ENCODE results near the gene NDFIP1. TPM values are rescaled to one million over a fixed set of nuclear protein-coding genes. Genes with fewer than 3 reads are reported as not detected.
A peak's percentile ranks its signal among the peaks of the same experiment; 100 is the strongest.
"Not testable (repeated sequence)": the region's sequence is repeated elsewhere in the genome, so short reads cannot be mapped to it uniquely, and the experiment has no call there.

NDFIP1 gene
- total and polyA plus RNA-seq, 5 donors: 51.6 to 74.5 (median 68.2) TPM

DNA sequence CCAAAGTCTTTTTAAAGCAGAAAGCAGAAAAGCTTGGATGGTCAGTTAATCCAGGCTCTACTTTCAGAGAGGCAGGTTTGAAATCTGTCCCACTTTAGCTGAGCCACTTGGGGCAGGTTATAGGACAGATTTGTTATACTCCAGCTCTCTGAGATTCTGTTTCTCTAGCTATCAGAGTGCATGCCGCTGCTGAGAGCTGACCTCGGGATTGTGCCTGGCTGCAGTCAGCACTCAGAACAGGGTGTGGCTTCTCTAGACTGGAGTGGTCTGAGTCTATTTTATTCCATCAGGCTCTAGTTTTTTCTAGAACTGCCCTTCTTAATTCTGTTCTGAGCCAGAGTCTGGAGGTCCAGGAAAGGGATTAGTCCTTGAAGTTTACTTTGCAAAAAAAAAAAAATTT is 67.7 kb downstream of the NDFIP1 start:
- intact Hi-C loops (cut with DNase I): no loop called here
- H3K27ac ChIP-seq (ENCODE audit: low read length): no peak overlapping the region
- no peak for DNase-seq
- H3K27me3 ChIP-seq (ENCODE audit: control insufficient read depth, insufficient read depth): no peaks in the 10 kb centered on the region
- no peak overlapping the region for H3K4me3 ChIP-seq (ENCODE audit: low read length)
- peak; percentile 52 to 72 for ATAC-seq
- H3K9me3 ChIP-seq (ENCODE audit: control insufficient read depth, low read length): no peaks in the 10 kb centered on the region
- no peaks in the 10 kb centered on the region for H3K4me1 ChIP-seq (ENCODE audit: control insufficient read depth, insufficient read depth, low read length)
- WGBS: 27% methylated on average over 2 of the region's 2 CpGs

DNA sequence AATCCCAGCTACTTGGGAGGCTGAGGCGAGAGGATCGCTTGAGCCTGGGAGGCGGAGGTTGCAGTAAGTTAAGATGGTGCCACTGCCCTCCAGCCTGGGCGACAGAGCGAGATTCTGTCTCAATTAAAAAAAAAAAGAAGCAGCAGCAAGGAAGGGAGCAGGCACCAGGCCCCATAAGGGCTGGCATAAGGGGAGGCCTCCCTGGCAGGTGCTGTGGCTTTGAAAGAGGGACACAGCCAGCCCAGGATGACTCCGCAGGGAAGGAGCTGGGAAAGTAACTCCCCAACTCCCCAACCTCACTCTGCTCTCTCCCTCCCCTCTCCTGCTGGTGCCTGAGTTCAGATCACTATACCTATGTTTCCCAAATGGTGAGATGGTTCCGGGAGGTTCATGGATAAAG is 70.1 kb downstream of the NDFIP1 start:
- Histone ChIP-seq H3K4me3 (ENCODE audit: low read length) (no peak overlapping the region), H3K27ac (ENCODE audit: low read length) (no peak overlapping the region), H3K27me3 (ENCODE audit: control insufficient read depth, insufficient read depth) (no peaks in the 10 kb centered on the region), H3K9me3 (ENCODE audit: control insufficient read depth, low read length) (no peaks in the 10 kb centered on the region), H3K4me1 (ENCODE audit: control insufficient read depth, insufficient read depth, low read length) (no peaks in the 10 kb centered on the region)
- DNase-seq (no peak), ATAC-seq (no peak)
- 99% methylated on average over 7 of the region's 7 CpGs for WGBS
- intact Hi-C loops (cut with DNase I): no loop called here

DNA sequence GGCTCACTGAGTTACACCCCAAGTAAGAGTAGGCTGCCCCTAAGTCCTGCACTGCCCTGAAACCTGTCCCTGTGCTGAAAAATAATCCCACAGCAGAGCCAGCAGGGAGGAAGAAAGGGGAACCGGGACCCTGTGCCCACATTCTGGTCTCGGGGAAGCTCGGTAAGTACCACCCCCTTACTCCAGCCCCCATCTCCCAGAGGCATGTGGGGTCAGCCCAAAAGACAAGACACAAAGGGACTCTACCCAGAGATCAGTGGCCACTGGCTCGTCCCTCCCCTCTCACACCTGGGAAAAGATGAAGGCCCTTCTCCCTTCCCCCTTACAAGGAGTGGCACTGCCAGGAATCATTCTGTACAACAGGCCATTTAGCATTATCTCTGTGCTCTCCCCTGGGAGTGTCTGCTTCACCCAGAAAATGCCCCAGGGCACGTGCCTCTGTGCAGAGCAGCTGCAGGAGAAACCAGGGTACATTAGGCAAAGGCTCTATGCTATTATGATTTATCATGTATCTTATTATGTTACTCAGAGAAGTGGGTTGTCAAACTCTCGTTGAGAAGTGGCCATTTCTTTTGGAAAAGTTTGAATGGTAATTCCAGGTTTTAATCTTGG is 71.3 kb downstream of the NDFIP1 start:
- H3K9me3 ChIP-seq (ENCODE audit: control insufficient read depth, low read length): no peaks in the 10 kb centered on the region
- H3K27ac ChIP-seq (ENCODE audit: low read length): no peak overlapping the region
- H3K4me3 ChIP-seq (ENCODE audit: low read length): no peak overlapping the region
- intact Hi-C loops (cut with DNase I): no loop called here
- DNase-seq: no peak
- no peaks in the 10 kb centered on the region for H3K27me3 ChIP-seq (ENCODE audit: control insufficient read depth, insufficient read depth)
- H3K4me1 ChIP-seq (ENCODE audit: control insufficient read depth, insufficient read depth, low read length): no peaks in the 10 kb centered on the region
- 87% methylated on average over 6 of the region's 6 CpGs for WGBS
- no peak for ATAC-seq

DNA sequence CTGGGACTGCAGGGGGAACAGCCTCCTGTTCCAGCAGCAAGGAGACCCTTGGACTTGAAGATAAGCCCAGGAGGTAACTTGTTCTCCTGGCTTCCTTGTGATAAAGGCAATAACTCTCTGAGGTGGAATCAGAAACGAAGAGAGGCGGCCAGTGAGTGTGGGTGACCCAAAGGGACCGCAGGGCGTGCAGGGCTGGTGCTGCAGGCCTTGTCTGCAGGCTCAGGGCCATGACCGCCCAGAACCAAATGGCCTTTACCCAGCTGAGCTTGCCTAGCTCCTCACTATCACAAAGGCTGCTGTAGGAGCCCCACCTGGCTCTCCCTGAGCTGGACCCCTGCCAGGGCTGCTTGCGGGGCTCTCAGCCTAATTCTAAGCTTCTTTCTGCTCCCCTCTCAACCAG is 72.5 kb downstream of the NDFIP1 start:
- DNase-seq (no peak), ATAC-seq (no peak)
- no peaks in the 10 kb centered on the region for H3K4me1 ChIP-seq (ENCODE audit: control insufficient read depth, insufficient read depth, low read length)
- no peaks in the 10 kb centered on the region for H3K27me3 ChIP-seq (ENCODE audit: control insufficient read depth, insufficient read depth)
- WGBS: 88% methylated on average over 6 of the region's 6 CpGs
- no peak overlapping the region for H3K4me3 ChIP-seq (ENCODE audit: low read length)
- H3K9me3 ChIP-seq (ENCODE audit: control insufficient read depth, low read length): no peaks in the 10 kb centered on the region
- H3K27ac ChIP-seq (ENCODE audit: low read length): no peak overlapping the region
- intact Hi-C loops (cut with DNase I): no loop called here

DNA sequence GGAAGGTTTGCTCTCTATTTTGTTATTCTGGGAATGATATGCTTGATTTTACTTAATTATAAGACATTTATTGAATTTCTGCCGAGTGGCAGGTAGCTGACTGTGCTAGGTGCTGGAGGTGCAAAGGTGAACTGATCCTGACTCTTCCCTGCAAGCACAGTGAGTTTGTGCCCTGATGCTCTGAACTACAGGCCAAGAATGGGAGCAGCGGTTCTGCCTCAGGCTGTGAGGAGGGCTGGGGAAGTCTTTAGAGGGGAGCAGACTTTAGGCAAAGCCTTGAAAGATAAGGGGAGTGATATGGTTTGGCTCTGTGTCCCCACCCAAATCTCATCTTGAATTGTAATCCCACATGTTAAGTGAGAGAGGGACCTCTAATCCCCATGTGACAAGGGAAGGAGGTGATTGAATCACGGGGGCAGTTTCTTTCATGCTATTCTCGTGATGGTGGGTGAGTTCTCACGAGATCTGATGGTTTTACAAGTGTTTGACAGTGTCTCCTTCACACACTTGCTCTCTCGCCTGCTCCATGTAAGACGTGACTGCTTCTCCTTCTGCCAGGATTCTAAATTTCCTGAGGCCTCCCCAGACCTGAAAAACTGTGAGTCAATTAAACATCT is 73.1 kb downstream of the NDFIP1 start:
- H3K4me1 ChIP-seq (ENCODE audit: control insufficient read depth, insufficient read depth, low read length): no peaks in the 10 kb centered on the region
- H3K9me3 ChIP-seq (ENCODE audit: control insufficient read depth, low read length): no peaks in the 10 kb centered on the region
- intact Hi-C loops (cut with DNase I): no loop called here
- DNase-seq (no peak), ATAC-seq (no peak)
- 79% methylated on average over 7 of the region's 7 CpGs for WGBS
- H3K4me3 ChIP-seq (ENCODE audit: low read length): no peak overlapping the region
- H3K27me3 ChIP-seq (ENCODE audit: control insufficient read depth, insufficient read depth): no peaks in the 10 kb centered on the region
- H3K27ac ChIP-seq (ENCODE audit: low read length): no peak overlapping the region

DNA sequence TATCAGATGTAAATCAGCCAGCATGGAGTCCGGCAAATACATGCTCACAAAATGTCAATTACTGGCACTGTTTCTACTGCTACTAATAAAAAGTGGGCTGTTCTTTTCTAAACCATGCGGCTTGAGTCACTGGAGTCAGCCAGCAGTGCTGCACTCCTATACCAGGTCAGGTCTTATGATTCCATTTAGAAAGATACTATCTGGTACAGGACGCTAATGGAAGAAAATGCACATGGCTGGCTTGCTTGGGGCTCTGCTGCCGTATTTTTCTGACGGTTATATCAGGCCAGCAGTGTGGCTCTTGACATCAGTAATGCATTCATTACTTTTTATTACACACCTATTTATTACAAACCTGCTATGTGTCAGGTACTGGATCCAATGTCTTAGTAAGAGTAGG is 74.3 kb downstream of the NDFIP1 start:
- ATAC-seq (no peak), DNase-seq (no peak)
- Histone ChIP-seq H3K4me3 (ENCODE audit: low read length) (no peak overlapping the region), H3K4me1 (ENCODE audit: control insufficient read depth, insufficient read depth, low read length) (no peaks in the 10 kb centered on the region), H3K27ac (ENCODE audit: low read length) (no peak overlapping the region), H3K9me3 (ENCODE audit: control insufficient read depth, low read length) (no peaks in the 10 kb centered on the region), H3K27me3 (ENCODE audit: control insufficient read depth, insufficient read depth) (no peaks in the 10 kb centered on the region)
- intact Hi-C loops (cut with DNase I): no loop called here
- 92% methylated on average over 5 of the region's 5 CpGs for WGBS

DNA sequence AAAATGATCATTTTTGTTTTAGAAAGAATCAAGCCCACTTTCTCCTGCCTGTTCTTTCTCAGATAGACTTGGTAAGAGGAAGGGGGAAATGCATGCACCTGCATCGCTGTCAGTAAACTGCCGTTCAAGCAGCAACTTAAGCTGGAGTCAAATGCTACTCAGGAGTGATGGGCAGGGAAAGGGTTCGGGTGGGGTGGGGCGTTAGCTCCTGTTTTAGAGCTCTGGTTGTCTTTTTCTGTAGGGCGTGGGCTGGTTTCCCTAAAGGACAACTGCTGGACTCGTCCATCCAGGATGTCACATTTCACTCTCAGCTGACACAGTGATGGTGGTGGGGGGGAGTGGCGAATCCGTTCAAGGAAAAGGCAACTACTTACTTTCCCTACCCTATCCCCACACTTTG is 75.0 kb downstream of the NDFIP1 start:
- 92% methylated on average over 8 of the region's 8 CpGs for WGBS
- DNase-seq (no peak), ATAC-seq (no peak)
- Histone ChIP-seq H3K27ac (ENCODE audit: low read length) (no peak overlapping the region), H3K9me3 (ENCODE audit: control insufficient read depth, low read length) (no peaks in the 10 kb centered on the region), H3K27me3 (ENCODE audit: control insufficient read depth, insufficient read depth) (no peaks in the 10 kb centered on the region), H3K4me1 (ENCODE audit: control insufficient read depth, insufficient read depth, low read length) (no peaks in the 10 kb centered on the region), H3K4me3 (ENCODE audit: low read length) (no peak overlapping the region)
- intact Hi-C loops (cut with DNase I): no loop called here

DNA sequence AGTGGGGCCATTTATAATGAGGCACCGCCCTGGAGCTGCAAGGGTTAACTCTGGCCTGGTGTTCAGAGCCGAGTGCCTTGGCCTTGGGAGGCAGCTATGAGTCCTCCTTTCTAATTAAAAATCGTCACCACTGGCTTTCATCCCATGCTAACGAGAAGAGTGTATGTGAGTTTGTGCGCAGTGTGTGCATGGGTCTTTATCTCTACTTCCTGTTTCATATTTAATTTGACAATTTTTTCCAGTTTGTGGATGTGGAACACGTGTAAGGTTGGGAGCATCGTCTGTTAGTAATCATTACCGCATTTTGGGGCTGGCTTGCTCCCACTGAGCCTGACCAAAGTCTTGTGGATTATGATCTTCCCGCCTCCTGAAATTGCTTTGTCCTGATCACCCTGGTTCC is 76.4 kb downstream of the NDFIP1 start:
- no peak overlapping the region for H3K27ac ChIP-seq (ENCODE audit: low read length)
- no peaks in the 10 kb centered on the region for H3K27me3 ChIP-seq (ENCODE audit: control insufficient read depth, insufficient read depth)
- DNase-seq (no peak), ATAC-seq (no peak)
- H3K4me3 ChIP-seq (ENCODE audit: low read length): no peak overlapping the region
- intact Hi-C loops (cut with DNase I): no loop called here
- H3K9me3 ChIP-seq (ENCODE audit: control insufficient read depth, low read length): no peaks in the 10 kb centered on the region
- 47% methylated on average over 9 of the region's 9 CpGs for WGBS
- H3K4me1 ChIP-seq (ENCODE audit: control insufficient read depth, insufficient read depth, low read length): no peaks in the 10 kb centered on the region

DNA sequence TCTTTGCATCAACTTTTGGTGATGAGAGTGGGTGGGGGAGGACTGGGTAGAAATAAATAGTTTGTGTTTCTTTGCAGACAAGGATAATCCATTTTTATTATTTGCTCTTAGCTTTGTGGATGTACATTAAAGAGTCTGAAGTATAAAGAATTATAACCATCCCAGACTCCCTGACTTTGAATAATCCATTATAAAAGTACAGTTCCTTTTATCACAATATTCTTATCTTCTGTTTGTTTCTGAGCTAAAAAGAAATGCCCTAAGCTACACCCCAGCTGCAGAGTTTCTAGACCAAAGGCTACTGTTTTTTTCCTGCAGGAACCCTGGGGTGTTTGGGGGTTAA is 77.9 kb downstream of the NDFIP1 start:
- Histone ChIP-seq H3K27me3 (ENCODE audit: control insufficient read depth, insufficient read depth) (no peaks in the 10 kb centered on the region), H3K27ac (ENCODE audit: low read length) (no peak overlapping the region), H3K4me1 (ENCODE audit: control insufficient read depth, insufficient read depth, low read length) (no peaks in the 10 kb centered on the region), H3K9me3 (ENCODE audit: control insufficient read depth, low read length) (no peaks in the 10 kb centered on the region), H3K4me3 (ENCODE audit: low read length) (no peak overlapping the region)
- no peak for DNase-seq
- ATAC-seq: no peak
- intact Hi-C loops (cut with DNase I): no loop called here

DNA sequence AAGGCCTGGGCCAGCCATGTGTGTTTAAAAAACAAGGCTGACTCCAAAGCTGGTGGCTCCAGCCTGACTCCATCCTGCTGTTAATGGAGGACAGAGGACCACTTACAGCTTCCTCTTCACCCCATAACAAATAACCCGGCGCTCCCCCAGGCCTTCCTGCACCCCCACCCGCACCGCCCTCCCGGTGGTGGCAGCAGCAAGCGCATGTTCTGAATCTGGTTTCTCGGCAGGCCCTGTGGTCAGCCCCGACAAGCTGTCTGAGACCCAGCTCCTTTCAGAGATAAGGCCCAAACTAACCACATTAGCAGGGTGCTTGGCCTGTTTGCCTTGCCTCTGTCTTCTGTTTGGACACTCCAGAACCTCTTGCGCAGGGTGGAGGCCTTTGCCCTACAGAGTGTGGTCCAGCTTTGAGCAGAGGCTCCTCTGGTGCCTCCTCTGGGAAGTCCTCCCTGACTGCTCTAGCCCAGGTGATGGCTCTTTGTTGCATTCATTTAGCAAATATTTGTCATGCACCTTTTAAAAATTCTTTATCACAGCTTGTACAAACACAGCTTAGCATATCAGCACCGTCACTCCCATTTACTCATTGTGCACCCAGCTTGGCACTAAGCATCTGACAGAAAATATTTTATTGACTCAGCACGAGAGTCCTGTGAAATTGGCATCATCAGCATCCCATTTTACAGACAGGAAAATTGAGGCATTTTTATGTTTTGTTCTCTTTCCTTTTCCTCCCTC is 78.4 kb downstream of the NDFIP1 start:
- ATAC-seq: peak; percentile 23 to 30

DNA sequence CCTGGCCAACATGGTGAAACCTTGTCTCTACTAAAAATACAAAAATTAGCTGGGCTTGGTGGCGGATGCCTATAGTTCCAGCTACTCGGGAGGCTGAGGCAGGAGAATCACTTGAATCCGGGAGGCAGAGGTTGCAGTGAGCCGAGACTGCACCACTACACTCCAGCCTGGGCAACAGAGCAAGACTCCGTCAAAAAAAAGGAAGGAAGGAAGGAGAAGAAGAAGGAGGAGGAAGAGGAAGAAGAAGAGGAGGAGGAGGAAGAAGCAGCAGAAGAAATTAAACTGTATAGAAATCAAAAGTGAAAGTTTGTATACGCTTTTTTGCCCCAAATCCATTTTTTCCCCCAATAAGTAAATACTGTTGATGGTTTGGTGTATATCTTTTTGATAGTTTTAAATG is 80.1 kb downstream of the NDFIP1 start:
- intact Hi-C loops (cut with DNase I); DNase-seq; H3K27me3 ChIP-seq (ENCODE audit: control insufficient read depth, insufficient read depth); ATAC-seq; H3K9me3 ChIP-seq (ENCODE audit: control insufficient read depth, low read length); H3K4me3 ChIP-seq (ENCODE audit: low read length); H3K4me1 ChIP-seq (ENCODE audit: control insufficient read depth, insufficient read depth, low read length); H3K27ac ChIP-seq (ENCODE audit: low read length): not testable (repeated sequence)
- WGBS: 89% methylated on average over 6 of the region's 6 CpGs

More for the DNA sequence above, 78.4 kb downstream of the NDFIP1 start:
- peak in 1 of 3 donors; percentile 63 for DNase-seq
- intact Hi-C loops (cut with DNase I): no loop called here
- 42% methylated on average over 11 of the region's 11 CpGs for WGBS
- no peaks in the 10 kb centered on the region for H3K27me3 ChIP-seq (ENCODE audit: control insufficient read depth, insufficient read depth)
- H3K4me3 ChIP-seq (ENCODE audit: low read length): no peak overlapping the region
- H3K27ac ChIP-seq (ENCODE audit: low read length): no peak overlapping the region
- no peaks in the 10 kb centered on the region for H3K9me3 ChIP-seq (ENCODE audit: control insufficient read depth, low read length)
- no peaks in the 10 kb centered on the region for H3K4me1 ChIP-seq (ENCODE audit: control insufficient read depth, insufficient read depth, low read length)
